Activated CD4-positive, alpha-beta T cell treated with anti-CD3 and anti-CD28 coated beads, Interleukin-2, amount 10 ng/mL, durations not matched to agents 7 days and 5 days (primary cell): ENCODE measurements around the gene ALX1. TPM values are rescaled to one million over a fixed set of nuclear protein-coding genes. Genes with fewer than 3 reads are reported as not detected.

Source experiments
- CTCF ChIA-PET: fragments of 350-600 bp; sonication (Branson Sonifier 250); formaldehyde crosslinking; loops from one replicate; lab custom pipeline; 2021; ENCODE audit warnings: antibody characterized with exemption; lab: Charles Lee
- POLR2A ChIA-PET: fragments of 350-600 bp; sonication (Branson Sonifier 250); formaldehyde crosslinking; loops from one replicate; lab custom pipeline; 2021; ENCODE audit warnings: antibody characterized with exemption; lab: Charles Lee
- DNase-seq: peaks from one replicate; pipeline ENCODE4 v3.0.0-alpha.2; 2020
- H3K27ac Mint-ChIP-seq: one replicate; pipeline ENCODE4 v1.8.0; 2021; ENCODE audit warnings: mild to moderate bottlenecking, moderate library complexity, mixed read lengths
- H3K27me3 Mint-ChIP-seq: one replicate; pipeline ENCODE4 v1.8.0; 2021; ENCODE audit warnings: mixed read lengths
- H3K36me3 Mint-ChIP-seq: one replicate; pipeline ENCODE4 v1.8.0; 2021; ENCODE audit warnings: low read depth, mixed read lengths
- H3K4me1 Mint-ChIP-seq: one replicate; pipeline ENCODE4 v1.8.0; 2021; ENCODE audit warnings: mixed read lengths
- H3K4me3 Mint-ChIP-seq: one replicate; pipeline ENCODE4 v1.8.0; 2021; ENCODE audit warnings: mild to moderate bottlenecking, moderate library complexity, mixed read lengths
- H3K9me3 Mint-ChIP-seq: one replicate; pipeline ENCODE4 v1.8.0; 2021; ENCODE audit warnings: mixed read lengths
- total RNA-seq, 2 experiments: library from RNA; stranded (reverse); gene quantifications; one replicate each; pipeline ENCODE4 v1.2.3, GENCODE V29; 2021

The ALX1 gene
- not detected for total RNA-seq

GRCh38 chr12:85280165-85280983 is at the start of gene ALX1:
ALX1 (plus strand) TSS chr12:85280220; CDS start chr12:85280262, 42 bp downstream.
- ChIA-PET POLR2A (no interaction called here), CTCF (no interaction called here)
- Mint-ChIP-seq H3K9me3 (no peaks in the 10 kb centered on the region), H3K27ac (peak within 1 kb of the TSS; percentile 75), H3K4me1 (peaks cover 9% of the 10 kb centered on the region), H3K4me3 (peak within 1 kb of the TSS; percentile 61), H3K36me3 (no peaks in the 10 kb centered on the region), H3K27me3 (peaks cover 59% of the 10 kb centered on the region)
- no peak for DNase-seq

DNA sequence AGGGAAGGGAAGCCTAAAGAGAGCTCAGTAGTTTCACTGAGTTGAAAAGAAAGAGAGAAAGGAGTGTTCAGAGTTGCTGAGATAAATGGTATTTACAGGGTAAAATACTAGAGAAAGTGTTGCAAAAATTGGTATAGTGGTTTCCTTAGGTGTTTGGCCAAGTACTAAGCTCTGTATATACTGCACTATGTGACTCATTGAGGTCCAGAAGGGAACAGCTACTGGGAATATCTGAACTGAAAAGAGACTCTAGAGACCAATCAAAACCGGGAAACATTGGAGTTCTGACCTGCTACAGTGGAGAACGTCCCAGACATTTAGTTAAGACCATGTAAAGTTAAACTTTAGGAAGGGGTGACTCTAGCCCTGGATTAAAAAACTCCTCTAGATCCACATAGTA is 42.7 kb upstream of the ALX1 start:
- H3K9me3 Mint-ChIP-seq = no peaks in the 10 kb centered on the region
- CTCF ChIA-PET = no interaction called here
- POLR2A ChIA-PET = no interaction called here
- H3K27ac Mint-ChIP-seq = no peak overlapping the region
- no peaks in the 10 kb centered on the region for H3K4me1 Mint-ChIP-seq
- H3K4me3 Mint-ChIP-seq = no peak overlapping the region
- no peaks in the 10 kb centered on the region for H3K27me3 Mint-ChIP-seq
- DNase-seq = no peak
- H3K36me3 Mint-ChIP-seq = no peaks in the 10 kb centered on the region

DNA sequence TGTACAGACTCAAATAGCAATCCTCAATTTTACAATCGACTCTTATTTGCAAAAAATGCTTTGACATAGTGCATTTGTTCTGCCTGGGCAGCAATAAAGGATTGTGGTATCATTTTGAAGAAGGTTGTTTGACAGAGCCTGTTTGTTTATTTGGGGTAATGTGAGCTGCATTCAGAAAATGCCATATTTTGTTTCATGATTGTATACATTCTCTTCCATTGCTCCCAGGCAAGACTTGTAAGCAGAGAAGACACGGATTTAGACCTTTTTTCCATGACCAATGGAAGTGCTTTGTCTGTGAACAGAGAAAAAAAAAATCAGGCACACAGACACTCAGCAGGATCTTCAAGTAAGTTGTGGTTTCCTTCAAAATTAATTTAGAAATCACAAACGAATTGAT is 35.5 kb upstream of the ALX1 start:
- no peaks in the 10 kb centered on the region for H3K36me3 Mint-ChIP-seq
- ChIA-PET POLR2A (no interaction called here), CTCF (no interaction called here)
- H3K27me3 Mint-ChIP-seq = no peaks in the 10 kb centered on the region
- H3K27ac Mint-ChIP-seq = no peak overlapping the region
- no peak for DNase-seq
- no peaks in the 10 kb centered on the region for H3K4me1 Mint-ChIP-seq
- H3K9me3 Mint-ChIP-seq = no peaks in the 10 kb centered on the region
- no peak overlapping the region for H3K4me3 Mint-ChIP-seq

GRCh38 chr12:85253853-85254252 is 26.2 kb upstream of the ALX1 start:
- H3K9me3 Mint-ChIP-seq = no peaks in the 10 kb centered on the region
- no peak overlapping the region for H3K27ac Mint-ChIP-seq
- no peak for DNase-seq
- ChIA-PET POLR2A (no interaction called here), CTCF (no interaction called here)
- no peaks in the 10 kb centered on the region for H3K4me1 Mint-ChIP-seq
- no peaks in the 10 kb centered on the region for H3K36me3 Mint-ChIP-seq
- no peak overlapping the region for H3K4me3 Mint-ChIP-seq
- no peaks in the 10 kb centered on the region for H3K27me3 Mint-ChIP-seq

GRCh38 chr12:85257671-85258070 is 22.3 kb upstream of the ALX1 start:
- Mint-ChIP-seq H3K27me3 (no peaks in the 10 kb centered on the region), H3K4me3 (no peak overlapping the region), H3K27ac (no peak overlapping the region), H3K9me3 (no peaks in the 10 kb centered on the region), H3K4me1 (no peaks in the 10 kb centered on the region), H3K36me3 (no peaks in the 10 kb centered on the region)
- ChIA-PET POLR2A (no interaction called here), CTCF (no interaction called here)
- no peak for DNase-seq

DNA sequence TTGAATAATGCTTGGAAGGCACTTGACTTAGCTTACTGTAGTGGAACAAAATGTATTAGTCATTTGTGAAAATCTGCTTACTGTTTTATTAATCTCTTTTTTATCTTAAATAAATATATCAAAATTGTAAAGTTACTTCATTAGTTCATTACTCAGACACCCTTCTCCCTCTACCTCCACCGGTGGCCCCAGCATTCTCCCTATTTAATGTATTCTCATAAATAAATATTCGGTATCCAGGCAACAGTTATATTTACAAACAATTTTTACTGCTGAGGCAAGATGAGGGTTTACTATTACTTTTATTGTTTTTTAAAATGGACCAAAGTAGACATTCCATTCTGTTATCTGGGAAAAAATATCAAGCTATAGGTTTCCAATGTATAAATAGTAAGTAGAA is 19.6 kb upstream of the ALX1 start:
- H3K4me1 Mint-ChIP-seq = no peaks in the 10 kb centered on the region
- H3K27me3 Mint-ChIP-seq = no peaks in the 10 kb centered on the region
- H3K9me3 Mint-ChIP-seq = no peaks in the 10 kb centered on the region
- H3K4me3 Mint-ChIP-seq = no peak overlapping the region
- no peak overlapping the region for H3K27ac Mint-ChIP-seq
- POLR2A ChIA-PET = no interaction called here
- H3K36me3 Mint-ChIP-seq = no peaks in the 10 kb centered on the region
- no peak for DNase-seq
- CTCF ChIA-PET = interaction anchor here (0.6 kb wide), 1 partner anchor 89 kb away, joined by 3 read pairs; no protein-coding TSS in a partner anchor

GRCh38 chr12:85260896-85261295 is 19.1 kb upstream of the ALX1 start:
- Mint-ChIP-seq H3K4me3 (no peak overlapping the region), H3K36me3 (no peaks in the 10 kb centered on the region), H3K9me3 (no peaks in the 10 kb centered on the region), H3K27ac (no peak overlapping the region), H3K4me1 (no peaks in the 10 kb centered on the region), H3K27me3 (no peaks in the 10 kb centered on the region)
- CTCF ChIA-PET = no interaction called here
- DNase-seq = no peak
- POLR2A ChIA-PET = no interaction called here

GRCh38 chr12:85266356-85266755 is 13.7 kb upstream of the ALX1 start:
- ChIA-PET CTCF (no interaction called here), POLR2A (no interaction called here)
- Mint-ChIP-seq H3K27me3 (no peaks in the 10 kb centered on the region), H3K36me3 (no peaks in the 10 kb centered on the region), H3K27ac (no peak overlapping the region), H3K4me3 (no peak overlapping the region), H3K9me3 (no peaks in the 10 kb centered on the region), H3K4me1 (no peaks in the 10 kb centered on the region)
- no peak for DNase-seq

- POLR2A ChIA-PET = no interaction called here
- H3K9me3 Mint-ChIP-seq = no peaks in the 10 kb centered on the region
- CTCF ChIA-PET = no interaction called here
- no peak overlapping the region for H3K4me3 Mint-ChIP-seq
- no peaks in the 10 kb centered on the region for H3K4me1 Mint-ChIP-seq
- DNase-seq = no peak
- no peak overlapping the region for H3K27ac Mint-ChIP-seq
- peaks cover 49% of the 10 kb centered on the region for H3K27me3 Mint-ChIP-seq
- no peaks in the 10 kb centered on the region for H3K36me3 Mint-ChIP-seq
Observed at GRCh38 chr12:85273381-85274314, 6.4 kb upstream of the ALX1 start.

- H3K9me3 Mint-ChIP-seq = no peaks in the 10 kb centered on the region
- ChIA-PET CTCF (no interaction called here), POLR2A (no interaction called here)
- no peaks in the 10 kb centered on the region for H3K36me3 Mint-ChIP-seq
- no peak overlapping the region for H3K27ac Mint-ChIP-seq
- no peak for DNase-seq
- no peaks in the 10 kb centered on the region for H3K4me1 Mint-ChIP-seq
- no peak overlapping the region for H3K4me3 Mint-ChIP-seq
- peaks cover 54% of the 10 kb centered on the region for H3K27me3 Mint-ChIP-seq
Observed at GRCh38 chr12:85274315-85274651, 5.7 kb upstream of the ALX1 start.

GRCh38 chr12:85275374-85275773 is 4.6 kb upstream of the ALX1 start:
- peaks cover 6% of the 10 kb centered on the region for H3K4me1 Mint-ChIP-seq
- DNase-seq = no peak
- no peaks in the 10 kb centered on the region for H3K36me3 Mint-ChIP-seq
- POLR2A ChIA-PET = no interaction called here
- H3K4me3 Mint-ChIP-seq = no peak overlapping the region
- H3K9me3 Mint-ChIP-seq = no peaks in the 10 kb centered on the region
- CTCF ChIA-PET = no interaction called here
- H3K27me3 Mint-ChIP-seq = peaks cover 62% of the 10 kb centered on the region
- no peak overlapping the region for H3K27ac Mint-ChIP-seq

- H3K9me3 Mint-ChIP-seq = no peaks in the 10 kb centered on the region
- H3K36me3 Mint-ChIP-seq = no peaks in the 10 kb centered on the region
- H3K4me1 Mint-ChIP-seq = peaks cover 9% of the 10 kb centered on the region
- ChIA-PET POLR2A (no interaction called here), CTCF (no interaction called here)
- no peak for DNase-seq
- H3K4me3 Mint-ChIP-seq = no peak overlapping the region
- H3K27ac Mint-ChIP-seq = no peak overlapping the region
- peaks cover 77% of the 10 kb centered on the region for H3K27me3 Mint-ChIP-seq
Observed at GRCh38 chr12:85277191-85277590, 2.8 kb upstream of the ALX1 start.

DNA sequence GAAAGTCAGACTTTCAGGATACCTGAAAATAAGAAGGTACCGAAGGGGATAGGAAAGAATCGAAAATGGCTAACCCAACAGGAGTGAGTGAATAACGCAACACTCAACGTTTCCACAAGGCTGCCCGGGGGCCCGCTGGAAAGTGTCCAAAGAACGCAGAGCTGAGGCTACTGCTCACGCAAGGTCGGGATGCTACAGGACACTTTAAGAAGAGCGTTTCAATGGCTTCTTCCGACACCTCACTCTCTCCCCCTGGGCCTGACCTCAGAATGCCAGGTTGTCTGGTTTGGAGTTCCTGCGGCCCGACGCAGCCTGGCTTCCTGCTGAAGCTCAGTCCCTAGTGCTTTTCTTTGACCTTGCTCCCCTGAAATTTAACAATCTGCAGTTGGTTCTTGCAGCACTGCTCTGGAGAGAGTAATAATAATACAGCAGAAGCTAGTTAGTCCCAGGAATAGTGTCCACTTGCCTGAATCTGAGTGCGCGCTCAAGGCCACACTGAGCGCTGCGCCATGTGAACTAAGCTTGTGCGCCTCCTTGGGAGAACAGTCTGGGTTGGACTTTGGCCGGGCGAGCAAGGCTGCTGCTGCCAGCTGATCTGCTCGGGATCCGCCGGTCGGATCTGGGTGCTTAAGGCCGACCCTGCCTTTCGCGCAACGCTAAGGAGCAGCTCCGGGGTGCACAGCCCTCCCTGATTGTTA is 2.0 kb upstream of the ALX1 start:
- no peak overlapping the region for H3K4me3 Mint-ChIP-seq
- no peaks in the 10 kb centered on the region for H3K36me3 Mint-ChIP-seq
- no peak overlapping the region for H3K27ac Mint-ChIP-seq
- H3K4me1 Mint-ChIP-seq = peaks cover 9% of the 10 kb centered on the region
- CTCF ChIA-PET = no interaction called here
- POLR2A ChIA-PET = no interaction called here
- no peaks in the 10 kb centered on the region for H3K9me3 Mint-ChIP-seq
- DNase-seq = no peak
- H3K27me3 Mint-ChIP-seq = peaks cover 74% of the 10 kb centered on the region
